HCT116 (cell line): ENCODE data around the gene KCNIP4.

Source experiments
- CTCF ChIP-seq, 3 experiments: fragments of 200-600 bp in 1 of 3; sonication (generic) in 1 of 3; IDR thresholded peaks in 2 of 3; conservative IDR thresholded peaks in 1 of 3; 2 replicates each; pipeline ENCODE4 v1.5.1; 2012 to 2017; ENCODE audit warnings: low read depth in 2 of 3, low read length in 2 of 3, antibody characterized with exemption in 1 of 3, borderline replicate concordance in 1 of 3, control low read depth in 1 of 3, mild to moderate bottlenecking in 1 of 3, mixed read lengths in 1 of 3, mixed run types in 1 of 3, moderate library complexity in 1 of 3; ENCODE audit not compliant: insufficient read depth in 1 of 3
- EZH2 ChIP-seq: fragments of 200-600 bp; sonication (generic); IDR thresholded peaks from 2 replicates; pipeline ENCODE4 v1.6.1; 2017; ENCODE audit warnings: antibody characterized with exemption, mixed run types
- POLR2AphosphoS5 ChIP-seq: IDR thresholded peaks from 2 replicates; pipeline ENCODE4 v1.6.1; 2011; ENCODE audit warnings: mild to moderate bottlenecking, low read depth, low read length, moderate library complexity

- no peak for TF ChIP-seq CTCF (IDR thresholded peaks at IDR 0.05 in 2 of 3, conservative IDR thresholded peaks at IDR 0.05 in 1 of 3; ENCODE audit: borderline replicate concordance in 1 of 3, insufficient read depth in 1 of 3, low read depth in 2 of 3, low read length in 2 of 3)
- TF ChIP-seq POLR2AphosphoS5 = no peak
- no peak for TF ChIP-seq EZH2
Observed at GRCh38 chr4:21203416-21203815, 745.2 kb downstream of the KCNIP4 start.
